Uterus (tissue), 4 donors: ENCODE measurements around the gene C22orf15. TPM values are rescaled to one million over a fixed set of nuclear protein-coding genes. Genes with fewer than 3 reads are reported as not detected.
A peak's percentile ranks its signal among the peaks of the same experiment; 100 is the strongest.

Experiments
- DNase-seq, 2 donors: peaks; one replicate each; pipeline ENCODE4 v3.0.0-alpha.2; 2019 to 2020
- H3K27ac ChIP-seq, 2 donors: fragments of 200-600 bp; sonication (generic); 1 replicate in 1 of 2; 2 replicates in 1 of 2; pipeline ENCODE4 v1.5.1; 2016 to 2018
- H3K27me3 ChIP-seq, 2 donors: fragments of 200-600 bp; sonication (generic); one replicate each; pipeline ENCODE4 v1.5.1; 2018 to 2019; ENCODE audit warnings: control low read depth in 1 of 2
- H3K36me3 ChIP-seq, 2 donors: fragments of 200-600 bp; sonication (generic); one replicate each; pipeline ENCODE4 v1.5.1; 2019; ENCODE audit warnings: control low read depth in 1 of 2
- H3K4me1 ChIP-seq, 2 donors: fragments of 200-600 bp; sonication (generic); one replicate each; pipeline ENCODE4 v1.5.1; 2018 to 2019; ENCODE audit warnings: control low read depth in 1 of 2
- H3K4me3 ChIP-seq, 2 donors: fragments of 200-600 bp; sonication (generic); 1 replicate in 1 of 2; 2 replicates in 1 of 2; pipeline ENCODE4 v1.5.1; 2018 to 2019; ENCODE audit warnings: mild to moderate bottlenecking in 1 of 2
- H3K9me3 ChIP-seq, 2 donors: fragments of 200-600 bp; sonication (generic); one replicate each; pipeline ENCODE4 v1.5.1; 2019; ENCODE audit warnings: control low read depth in 1 of 2
- POLR2A ChIP-seq, 2 donors: fragments of 450-650 bp; IDR thresholded peaks; one replicate each; pipeline ENCODE4 v1.6.1; 2016; ENCODE audit warnings: antibody characterized with exemption in 2 of 2, mild to moderate bottlenecking in 1 of 2, moderate library complexity in 1 of 2
- intact Hi-C: fragments of 100-400 bp; cut with DNase I; formaldehyde crosslinking; loops from one replicate; pipeline ENCODE4 v1.15.1; 2023; ENCODE audit warnings: low total_unique reads
- total RNA-seq, 4 donors: library from RNA; depleted of rRNA in 3 of 4; stranded (reverse); fragments of >200 nt in 3 of 4; gene quantifications; one replicate each; pipeline versions ENCODE4 v1.1.0 to v1.2.4, GENCODE V29; 2014 to 2023
- TF ChIP-seq, protein P1 (sequence below), 4 experiments: fragments of 200-600 bp in 2 of 4; fragments of 450-650 bp in 2 of 4; sonication (generic) in 2 of 4; IDR thresholded peaks; one replicate each; pipeline ENCODE4 v1.5.1; 2016 to 2019; ENCODE audit warnings: antibody characterized with exemption in 4 of 4, mild to moderate bottlenecking in 2 of 4, moderate library complexity in 1 of 4
- donor health status: DM: yes; HTN: yes; CAD: no.

The C22orf15 gene
- total RNA-seq, 4 donors from 2014 or later, result 0.41 to 0.55 TPM; not detected in 2

DNA sequence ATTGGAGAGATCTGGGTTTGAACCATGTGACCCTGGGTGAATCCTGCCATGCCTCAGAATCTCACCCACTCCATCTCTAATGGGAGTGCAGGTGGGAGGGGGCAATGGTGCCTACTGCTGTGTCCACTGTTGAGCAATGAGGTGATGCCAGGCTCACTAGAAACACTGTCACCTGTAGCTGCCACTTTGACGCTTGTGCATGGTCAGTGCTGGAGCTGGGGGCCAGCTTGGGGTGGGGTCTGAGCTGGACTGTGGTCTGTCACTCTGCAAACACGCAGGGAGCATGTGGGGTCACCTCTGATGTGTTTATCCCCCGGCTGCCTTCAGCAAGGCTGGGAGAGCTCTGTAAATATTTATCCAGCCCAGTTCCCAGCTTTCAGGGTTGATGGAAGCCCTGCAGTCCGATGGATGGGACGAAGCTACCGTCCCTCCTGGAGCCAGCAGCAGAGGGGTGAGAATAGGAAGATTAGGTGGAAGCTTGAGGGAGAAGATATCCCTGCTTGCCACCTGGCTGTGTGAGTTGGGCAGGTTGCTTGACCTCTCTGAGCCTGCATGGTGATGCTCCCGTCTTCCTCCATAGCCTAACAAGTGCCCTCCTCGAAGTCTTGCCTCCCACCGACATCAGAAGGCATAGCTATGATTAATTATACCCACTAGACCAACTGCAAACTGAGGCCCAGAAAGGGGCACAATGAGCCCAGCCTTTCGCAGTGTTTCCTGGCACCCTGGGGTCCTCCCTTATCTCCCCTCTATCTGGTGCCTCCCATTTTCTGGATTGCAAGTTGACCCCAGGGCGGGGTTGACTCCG is 11.5 kb downstream of the C22orf15 start:
- intact Hi-C loops, result no loop called here
- no peak overlapping the region for H3K4me3 ChIP-seq
- H3K4me1 ChIP-seq, result no peaks in the 10 kb centered on the region
- no peaks in the 10 kb centered on the region for H3K9me3 ChIP-seq
- TF ChIP-seq POLR2A (IDR thresholded peaks at IDR 0.05), result no peak
- TF ChIP-seq, protein P1, sequence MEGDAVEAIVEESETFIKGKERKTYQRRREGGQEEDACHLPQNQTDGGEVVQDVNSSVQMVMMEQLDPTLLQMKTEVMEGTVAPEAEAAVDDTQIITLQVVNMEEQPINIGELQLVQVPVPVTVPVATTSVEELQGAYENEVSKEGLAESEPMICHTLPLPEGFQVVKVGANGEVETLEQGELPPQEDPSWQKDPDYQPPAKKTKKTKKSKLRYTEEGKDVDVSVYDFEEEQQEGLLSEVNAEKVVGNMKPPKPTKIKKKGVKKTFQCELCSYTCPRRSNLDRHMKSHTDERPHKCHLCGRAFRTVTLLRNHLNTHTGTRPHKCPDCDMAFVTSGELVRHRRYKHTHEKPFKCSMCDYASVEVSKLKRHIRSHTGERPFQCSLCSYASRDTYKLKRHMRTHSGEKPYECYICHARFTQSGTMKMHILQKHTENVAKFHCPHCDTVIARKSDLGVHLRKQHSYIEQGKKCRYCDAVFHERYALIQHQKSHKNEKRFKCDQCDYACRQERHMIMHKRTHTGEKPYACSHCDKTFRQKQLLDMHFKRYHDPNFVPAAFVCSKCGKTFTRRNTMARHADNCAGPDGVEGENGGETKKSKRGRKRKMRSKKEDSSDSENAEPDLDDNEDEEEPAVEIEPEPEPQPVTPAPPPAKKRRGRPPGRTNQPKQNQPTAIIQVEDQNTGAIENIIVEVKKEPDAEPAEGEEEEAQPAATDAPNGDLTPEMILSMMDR (IDR thresholded peaks at IDR 0.05), result no peak
- H3K27ac ChIP-seq, result no peak overlapping the region
- no peak for DNase-seq
- H3K36me3 ChIP-seq, result no peaks in the 10 kb centered on the region
- no peaks in the 10 kb centered on the region for H3K27me3 ChIP-seq

DNA sequence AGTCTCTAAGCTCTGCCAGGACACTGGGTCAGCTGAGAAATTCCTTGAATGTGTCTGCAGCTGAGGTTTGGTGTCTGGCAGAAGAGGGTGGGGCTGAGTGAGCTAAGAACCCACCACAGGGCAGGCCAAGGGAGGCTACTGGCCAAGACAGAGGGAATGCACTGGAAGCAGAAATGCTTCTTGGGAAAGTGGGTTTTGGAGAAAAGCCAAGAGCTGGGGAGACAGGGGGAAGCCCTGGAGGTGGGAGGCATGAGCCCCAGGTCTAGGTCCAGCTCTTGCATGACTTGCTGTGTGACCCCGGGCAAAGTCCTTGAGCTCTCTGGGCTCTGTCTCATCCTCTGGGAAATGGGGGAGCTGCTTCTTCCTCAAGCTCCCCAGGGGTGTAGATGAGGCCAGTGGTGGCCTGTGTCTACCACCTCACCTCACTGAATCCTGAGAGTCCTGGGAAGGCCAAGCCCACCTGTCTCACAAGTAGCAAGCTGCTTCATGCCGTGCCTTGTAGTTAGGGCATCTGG is 12.2 kb downstream of the C22orf15 start:
- intact Hi-C loops, result no loop called here
- no peak for DNase-seq
- no peaks in the 10 kb centered on the region for H3K9me3 ChIP-seq
- H3K27ac ChIP-seq, result no peak overlapping the region
- no peaks in the 10 kb centered on the region for H3K27me3 ChIP-seq
- TF ChIP-seq, protein P1 (IDR thresholded peaks at IDR 0.05), result no peak
- no peak for TF ChIP-seq POLR2A (IDR thresholded peaks at IDR 0.05)
- H3K4me1 ChIP-seq, result no peaks in the 10 kb centered on the region
- no peak overlapping the region for H3K4me3 ChIP-seq
- no peaks in the 10 kb centered on the region for H3K36me3 ChIP-seq

DNA sequence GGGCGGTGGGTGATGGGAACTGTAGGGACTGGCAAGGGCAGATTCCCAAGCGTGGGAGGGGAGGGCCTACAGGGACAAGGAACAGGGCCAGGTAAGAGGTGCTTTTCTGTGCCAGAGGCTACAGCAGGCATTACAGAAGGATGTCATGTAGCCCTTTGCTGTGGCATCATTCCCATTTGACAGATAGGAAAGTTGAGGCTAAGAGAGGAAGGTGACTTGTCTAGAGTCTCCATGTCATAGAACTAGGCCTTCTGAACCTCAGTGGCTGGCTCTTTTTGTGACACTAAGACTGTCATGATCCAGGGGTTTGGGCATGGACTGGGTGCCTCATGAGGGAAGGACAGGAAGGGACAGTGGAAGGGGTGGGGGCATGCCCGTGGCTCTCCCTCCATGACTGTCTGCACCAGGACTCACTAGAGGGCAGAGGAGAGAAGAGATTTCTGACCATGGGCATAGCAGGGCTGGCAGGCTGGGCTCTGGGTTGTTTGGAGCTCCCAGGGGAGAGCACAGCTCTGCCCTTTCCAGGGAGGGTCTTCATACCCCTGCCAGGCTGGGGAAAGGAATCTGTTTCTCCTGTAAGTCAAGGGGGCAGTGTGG is 13.1 kb downstream of the C22orf15 start:
- no peaks in the 10 kb centered on the region for H3K36me3 ChIP-seq
- H3K27me3 ChIP-seq, result no peaks in the 10 kb centered on the region
- TF ChIP-seq, protein P1 (IDR thresholded peaks at IDR 0.05), result no peak
- no peak for DNase-seq
- H3K4me1 ChIP-seq, result no peaks in the 10 kb centered on the region
- H3K27ac ChIP-seq, result no peak overlapping the region
- H3K4me3 ChIP-seq, result no peak overlapping the region
- intact Hi-C loops, result no loop called here
- H3K9me3 ChIP-seq, result no peaks in the 10 kb centered on the region

DNA sequence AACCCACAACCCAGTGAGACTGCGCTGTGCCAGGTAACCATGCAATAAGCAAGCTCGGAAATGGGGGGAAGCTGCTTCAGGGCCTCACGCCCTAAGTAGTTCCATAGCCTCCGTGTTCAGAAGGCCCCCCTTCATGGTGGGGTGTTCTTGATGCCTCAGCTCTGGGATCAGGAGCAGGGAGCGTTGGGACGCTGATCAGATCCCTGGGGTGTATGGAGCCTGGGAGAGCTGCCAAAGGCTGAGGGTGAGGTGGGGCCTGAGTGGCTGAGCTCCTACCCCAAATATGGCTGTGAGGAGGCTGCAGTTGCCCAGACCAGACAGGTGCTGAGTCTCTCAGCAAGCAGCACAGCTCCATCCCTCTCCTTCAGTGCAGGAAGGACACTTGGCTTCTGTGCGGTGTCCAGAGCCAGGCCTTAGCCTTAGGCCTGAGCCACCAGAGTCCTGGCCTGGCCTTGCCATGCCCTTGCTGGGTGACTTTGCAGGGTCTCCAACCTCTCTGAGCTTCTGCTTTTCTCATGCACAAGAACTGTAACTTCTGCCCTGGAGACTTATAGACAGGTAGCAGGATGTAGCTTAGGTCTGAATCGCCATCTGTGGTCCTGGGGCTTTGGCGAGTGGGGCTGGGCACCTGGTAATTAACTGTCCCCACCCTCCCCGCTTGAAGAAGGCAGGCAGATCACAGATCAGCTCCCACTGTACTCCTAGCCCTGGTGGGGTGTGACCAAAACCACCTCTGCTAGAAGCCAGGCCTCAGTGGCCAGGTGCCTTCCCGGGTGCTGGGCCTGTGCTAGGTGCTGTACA is 15.2 kb downstream of the C22orf15 start:
- H3K4me3 ChIP-seq, result no peak overlapping the region
- H3K4me1 ChIP-seq, result no peaks in the 10 kb centered on the region
- peak; percentile 32 to 44 for DNase-seq
- H3K27ac ChIP-seq, result no peak overlapping the region
- H3K36me3 ChIP-seq, result no peaks in the 10 kb centered on the region
- no peaks in the 10 kb centered on the region for H3K9me3 ChIP-seq
- intact Hi-C loops, result no loop called here
- no peaks in the 10 kb centered on the region for H3K27me3 ChIP-seq
- no peak for TF ChIP-seq POLR2A (IDR thresholded peaks at IDR 0.05)
- TF ChIP-seq, protein P1 (IDR thresholded peaks at IDR 0.05), result no peak

DNA sequence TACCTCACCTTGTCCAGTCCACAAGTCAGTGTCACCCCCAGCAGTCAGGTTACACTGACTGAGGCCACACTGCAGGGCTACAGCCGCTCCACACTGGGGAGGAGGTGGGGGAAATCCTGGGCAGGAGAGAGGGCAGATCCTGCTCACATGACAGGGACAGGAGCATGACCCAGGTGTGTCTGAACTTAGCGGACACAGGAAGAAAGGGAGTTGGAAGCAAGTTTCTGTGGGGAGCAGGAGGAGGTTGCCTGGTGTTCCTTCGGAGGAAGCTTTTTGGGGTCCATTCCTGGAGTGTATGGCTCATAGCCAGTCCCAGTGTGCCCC is 15.7 kb downstream of the C22orf15 start:
- no peaks in the 10 kb centered on the region for H3K4me1 ChIP-seq
- H3K27me3 ChIP-seq, result no peaks in the 10 kb centered on the region
- no peaks in the 10 kb centered on the region for H3K36me3 ChIP-seq
- intact Hi-C loops, result no loop called here
- DNase-seq, result no peak
- TF ChIP-seq, protein P1 (IDR thresholded peaks at IDR 0.05), result no peak
- TF ChIP-seq POLR2A (IDR thresholded peaks at IDR 0.05), result no peak
- no peak overlapping the region for H3K4me3 ChIP-seq
- H3K9me3 ChIP-seq, result no peaks in the 10 kb centered on the region
- H3K27ac ChIP-seq, result no peak overlapping the region
